GM19438 (cell line): ENCODE data around the gene RGS19.

Source experiments
- ATAC-seq: cut with Tn5 transposase; IDR thresholded peaks from one replicate; pipeline ENCODE4 v1.9.1; 2021; ENCODE audit warnings: low read depth; ENCODE audit not compliant: unreplicated experiment

Gene RGS19

DNA sequence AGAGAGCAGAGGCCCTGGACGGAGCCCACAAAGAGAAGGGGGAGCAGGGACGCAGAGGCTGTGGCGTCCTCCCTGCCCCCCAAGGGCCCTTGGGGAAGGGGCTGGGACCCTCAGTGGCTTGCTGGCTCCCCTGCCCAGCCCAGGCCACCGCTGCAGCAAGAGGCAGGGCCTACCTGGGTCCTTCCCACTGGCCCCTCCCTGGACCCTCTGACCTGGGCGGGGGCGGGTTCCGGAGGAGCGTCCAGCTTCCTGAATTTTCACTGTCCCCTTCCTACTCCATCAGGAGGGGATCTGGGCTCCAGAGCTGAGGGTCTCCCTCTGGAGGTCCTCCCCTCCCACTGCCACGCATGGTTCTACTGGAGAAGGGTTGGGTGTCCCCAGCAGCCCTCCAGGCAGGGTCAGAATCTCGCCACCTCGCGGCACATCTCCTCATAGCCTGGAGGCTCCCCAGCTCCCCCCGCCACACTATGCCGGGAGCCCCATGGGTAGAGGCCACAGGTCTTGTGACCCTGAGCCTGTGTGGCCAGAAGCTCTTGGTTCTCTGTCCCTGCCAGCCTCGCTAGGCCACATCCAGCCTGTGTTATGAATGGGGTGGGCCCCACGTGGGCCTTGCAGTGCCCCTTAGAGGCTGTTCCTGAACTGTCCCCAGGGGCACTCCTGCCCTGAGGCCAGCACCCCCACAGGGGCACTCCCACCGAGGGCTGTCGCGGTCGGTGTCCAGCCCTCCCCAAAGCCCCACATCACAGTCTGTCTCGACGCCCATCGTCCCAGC is 28.9 kb downstream of the RGS19 start:
- ATAC-seq, result no peak

DNA sequence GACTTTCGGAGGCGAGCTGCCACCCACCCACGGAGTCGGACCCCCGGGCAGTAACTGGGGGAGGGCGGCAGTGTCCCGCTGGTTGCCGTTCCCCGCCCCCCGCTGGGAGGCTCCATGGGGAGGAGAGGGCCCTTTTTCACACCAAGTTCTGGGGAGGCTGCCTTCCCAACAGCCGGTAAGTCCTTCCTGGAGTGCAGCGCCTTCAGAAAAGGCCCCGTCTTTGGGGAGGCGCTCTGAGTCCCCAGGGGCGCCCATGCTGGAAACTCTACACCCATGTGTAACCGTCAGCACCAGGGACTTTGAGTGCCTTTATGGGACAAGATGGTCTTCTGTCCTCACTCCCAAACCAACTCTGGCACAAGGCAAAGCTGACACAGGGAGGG is 29.4 kb downstream of the RGS19 start:
- ATAC-seq, result no peak

DNA sequence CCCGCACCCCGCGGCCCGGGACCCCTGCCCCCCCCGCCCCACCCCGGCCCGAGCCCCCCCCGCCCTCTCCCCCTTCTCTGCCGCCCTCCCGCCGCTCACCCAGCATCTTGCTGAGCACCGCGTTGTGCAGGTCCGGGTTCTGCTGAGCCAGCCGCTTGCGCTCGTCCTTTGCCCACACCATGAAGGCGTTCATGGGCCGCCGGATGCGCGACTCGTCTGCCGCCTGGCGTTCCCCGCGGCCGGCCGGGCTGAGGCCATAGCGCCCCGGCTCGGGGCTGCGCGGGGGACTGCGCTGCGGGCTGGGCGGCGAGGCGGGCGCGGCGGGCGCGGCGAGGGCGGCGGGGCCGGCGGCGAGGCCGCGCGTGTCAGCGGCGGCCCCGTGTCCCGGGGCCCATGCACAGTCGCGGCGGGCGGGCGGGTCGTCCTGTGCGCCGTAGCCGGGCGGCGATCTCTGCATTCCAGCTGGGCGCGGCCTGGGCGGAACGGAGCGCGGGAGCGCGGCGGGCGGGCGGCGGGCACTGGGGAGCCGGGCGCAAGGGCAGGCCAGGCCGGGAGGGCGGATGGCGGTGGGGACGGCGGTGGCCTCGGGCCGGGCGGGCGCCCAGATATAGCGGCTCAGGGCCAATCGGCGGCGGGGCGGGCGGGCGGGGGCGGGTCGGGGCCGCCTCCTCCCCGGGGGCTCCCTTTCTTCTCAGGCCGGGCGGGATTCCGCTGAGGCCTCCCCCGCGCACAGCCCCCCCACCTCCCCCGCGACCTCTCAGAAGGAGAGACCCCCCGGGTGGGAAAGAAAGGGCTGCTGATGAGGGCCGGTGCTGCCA is 30.0 kb downstream of the RGS19 start, which contains the start of gene SOX18:
SOX18 (minus strand) TSS at position 580 of the 818 bp plus-strand sequence; CDS start at position 457, 123 bp downstream.
- no peak for ATAC-seq

DNA sequence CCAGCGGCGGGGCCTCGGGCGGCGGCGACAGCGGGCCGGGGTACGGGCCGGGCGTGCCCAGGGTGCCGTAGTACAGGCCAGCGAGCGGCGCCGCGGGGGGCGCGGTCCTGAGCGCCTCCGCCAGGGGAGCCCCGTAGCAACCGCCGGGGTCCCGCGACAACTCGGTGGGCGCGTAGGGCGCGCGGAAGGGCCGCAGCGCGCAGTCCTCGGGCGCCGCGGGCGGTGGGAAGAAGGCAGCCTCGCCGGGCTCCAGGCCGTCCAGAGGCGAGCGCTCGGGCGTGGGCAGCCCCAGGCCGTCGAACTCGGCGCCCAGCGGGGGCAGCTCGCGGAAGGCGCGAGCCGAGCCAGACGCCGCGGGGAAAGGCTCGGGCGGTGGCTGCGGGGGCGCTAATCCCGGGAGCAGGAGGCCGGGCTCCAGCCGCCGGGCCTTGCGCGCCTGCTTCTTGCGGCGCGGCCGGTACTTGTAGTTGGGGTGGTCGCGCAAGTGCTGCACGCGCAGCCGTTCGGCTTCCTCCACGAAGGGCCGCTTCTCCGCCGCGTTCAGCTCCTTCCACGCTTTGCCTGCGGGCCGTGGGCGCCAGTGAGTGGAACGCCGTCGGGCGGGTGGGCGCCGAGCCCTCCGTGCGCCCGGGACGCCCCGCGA is 30.8 kb downstream of the RGS19 start:
- no peak for ATAC-seq

DNA sequence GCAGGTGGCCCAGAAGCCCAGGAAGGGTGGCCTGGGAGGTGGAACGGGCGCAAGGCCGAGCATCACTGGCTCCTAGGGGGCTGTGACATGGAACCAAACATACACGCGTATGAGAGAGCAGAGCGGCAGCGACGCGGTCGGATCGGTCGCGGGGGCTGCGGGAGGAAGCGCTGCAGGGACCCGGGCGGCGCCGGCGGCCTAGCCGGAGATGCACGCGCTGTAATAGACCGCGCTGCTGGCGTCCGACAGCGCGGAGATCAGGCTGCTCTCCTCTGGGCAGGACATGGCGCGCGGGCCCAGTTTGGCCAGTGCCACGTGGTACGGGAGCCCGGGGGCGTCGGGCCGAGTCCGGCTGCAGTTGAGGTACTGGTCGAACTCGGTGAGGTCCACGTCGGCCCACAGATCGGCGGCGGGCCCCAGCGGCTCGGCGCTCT is 31.3 kb downstream of the RGS19 start:
- no peak for ATAC-seq

DNA sequence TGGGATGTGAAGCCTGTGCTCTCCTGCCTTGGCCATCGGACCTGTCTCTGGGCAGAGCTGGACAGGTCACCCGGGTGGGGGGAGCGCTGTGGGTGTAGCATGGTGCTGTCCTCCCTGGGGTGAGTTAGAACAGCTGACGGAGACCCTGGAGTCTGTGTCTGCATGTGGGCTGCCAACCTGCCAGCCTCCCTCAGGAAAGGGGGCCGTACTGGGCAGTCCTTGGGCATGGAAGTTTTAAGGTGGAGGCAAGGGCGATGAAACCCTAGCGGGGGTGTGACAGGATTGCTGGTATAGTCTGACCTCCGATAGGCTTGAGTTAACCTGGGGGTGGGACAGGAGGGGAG is 32.3 kb downstream of the RGS19 start:
- ATAC-seq, result no peak

DNA sequence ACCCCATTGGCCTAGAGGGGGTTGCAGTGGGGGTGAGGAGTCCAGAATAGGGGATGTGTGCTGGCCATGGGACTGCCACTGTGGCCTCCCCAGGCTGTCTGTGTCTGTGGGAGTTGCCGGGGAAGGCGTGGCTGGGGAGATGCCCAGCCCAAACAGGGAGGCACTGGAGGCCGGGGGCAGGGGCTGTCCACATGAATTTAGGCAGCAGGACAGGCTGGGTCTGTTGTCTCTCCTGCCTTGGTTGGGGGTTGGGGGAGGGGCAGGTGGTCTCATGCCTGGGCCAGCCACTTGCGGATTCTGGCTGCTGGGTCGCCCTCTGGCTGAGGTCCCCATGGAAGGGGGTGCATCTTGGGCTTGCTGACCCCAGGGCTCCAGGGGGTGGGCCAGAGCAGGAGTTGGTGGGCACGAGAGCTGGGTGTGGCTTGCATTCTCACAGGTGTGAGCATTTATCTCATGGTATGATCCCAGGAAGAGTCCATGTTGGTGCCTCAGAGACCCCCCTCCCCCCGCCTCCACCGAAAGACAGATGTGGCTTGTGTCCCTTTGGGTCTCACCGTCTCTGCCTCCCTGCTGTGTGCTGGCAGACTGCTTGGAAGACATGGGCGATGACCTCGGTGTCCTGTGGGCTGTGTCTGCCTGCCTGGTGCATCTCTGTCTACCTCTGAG is 33.8 kb downstream of the RGS19 start:
- ATAC-seq, result no peak

DNA sequence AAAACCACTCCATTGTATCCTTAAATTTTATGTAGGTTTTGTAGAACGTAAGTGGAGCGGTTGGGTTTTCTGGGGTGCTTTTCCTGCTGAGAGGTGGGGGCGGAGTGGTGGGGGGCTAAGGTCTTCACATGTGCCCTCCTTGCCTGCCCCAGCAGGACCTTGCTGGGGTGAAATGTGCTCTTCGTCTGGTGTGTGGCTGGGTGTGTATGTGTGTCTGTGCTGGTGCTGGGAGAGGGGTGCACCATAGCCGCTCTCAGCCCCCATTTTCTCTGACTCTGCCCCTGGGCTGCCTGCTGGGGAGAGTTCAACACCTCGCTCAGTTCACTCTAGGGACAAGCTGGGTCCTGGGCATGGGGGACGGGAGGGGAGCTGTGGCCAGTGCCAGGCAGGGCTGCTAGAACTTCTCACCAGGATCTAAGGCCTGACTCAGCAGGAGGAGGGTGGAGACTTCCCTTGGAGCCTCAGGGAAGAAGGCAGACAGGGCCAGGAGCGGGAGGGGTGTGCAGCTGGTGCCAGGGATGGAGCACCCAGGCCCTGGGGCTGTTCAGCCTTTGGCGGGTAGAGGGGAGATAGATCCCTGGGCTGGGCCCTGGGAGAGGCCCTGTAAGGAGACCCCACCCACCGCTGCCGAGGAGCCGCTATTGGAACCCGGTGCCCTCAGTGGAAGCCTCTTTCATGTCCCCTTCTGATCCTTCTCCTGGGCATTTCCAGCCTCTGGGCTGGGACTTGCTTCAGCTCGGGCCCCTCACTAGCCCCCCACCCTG is 34.7 kb downstream of the RGS19 start:
- ATAC-seq, result no peak

DNA sequence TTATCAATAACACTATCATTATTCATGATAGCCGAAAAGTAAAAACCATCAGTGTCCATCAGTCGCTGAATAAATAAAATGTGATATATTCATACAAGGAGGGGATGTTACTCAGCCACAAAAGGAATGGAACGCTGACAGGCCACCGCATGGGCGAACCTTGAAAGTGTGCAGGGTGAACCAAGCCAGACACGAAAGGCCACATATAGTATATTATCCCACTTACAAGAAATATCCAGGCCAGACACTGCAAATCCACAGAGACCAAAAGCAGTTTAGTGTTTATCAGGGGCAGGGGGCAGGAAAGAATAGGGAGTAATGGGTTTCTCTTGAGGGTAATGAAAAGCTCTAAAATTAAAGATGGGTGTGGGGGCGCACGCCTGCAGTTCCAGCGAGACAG is 35.5 kb downstream of the RGS19 start:
- ATAC-seq, result no peak

DNA sequence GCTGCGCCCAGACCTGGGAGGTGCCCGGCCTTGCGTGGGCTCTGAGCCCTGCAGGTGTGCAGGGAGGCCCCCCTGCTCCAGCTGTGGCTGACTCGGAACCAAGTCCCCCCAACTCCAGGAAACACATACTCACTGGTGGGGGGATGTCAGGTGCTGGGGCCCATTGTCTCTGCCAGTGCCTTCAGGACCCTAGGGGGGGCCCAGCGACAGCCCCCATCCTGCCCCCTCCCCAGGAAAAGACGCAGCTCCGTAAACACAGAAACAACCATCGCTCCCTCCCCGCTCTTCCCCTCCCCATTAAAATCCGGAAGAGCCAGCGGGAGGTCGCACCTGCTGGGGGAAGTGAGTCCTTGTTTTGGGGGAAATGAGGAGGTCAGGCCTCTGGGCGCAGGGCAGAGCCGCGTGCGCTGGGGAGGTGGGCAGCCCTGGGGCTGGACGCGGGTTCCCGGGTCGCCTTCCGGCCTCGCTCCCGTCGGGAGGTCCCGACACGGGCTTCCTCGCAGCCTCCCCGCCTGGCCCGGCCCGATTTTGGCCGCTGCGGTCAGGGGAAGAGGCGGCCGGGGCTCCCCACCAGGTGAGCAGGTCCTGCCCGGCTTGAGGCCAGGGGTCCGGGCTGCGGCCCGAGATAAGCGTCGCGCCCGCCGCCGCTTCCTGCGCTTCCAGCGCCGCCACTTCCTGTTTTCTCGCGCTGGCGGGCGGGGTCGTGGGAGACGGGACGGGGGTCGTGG is 37.1 kb downstream of the RGS19 start:
- ATAC-seq, result no peak

DNA sequence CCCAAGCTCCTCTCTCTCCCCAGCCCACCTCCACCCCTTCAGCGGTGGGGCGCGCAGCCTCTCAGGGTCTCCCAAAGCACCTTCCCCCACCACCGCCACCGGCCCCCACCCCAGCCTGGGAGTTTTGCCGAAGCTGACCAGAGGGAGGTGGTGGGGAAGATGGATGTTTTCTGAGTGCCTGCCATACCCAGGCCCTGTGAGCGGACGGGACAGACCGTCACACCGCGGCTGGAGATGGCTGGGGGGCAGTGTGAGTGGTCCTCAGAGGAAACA is 37.6 kb downstream of the RGS19 start:
- ATAC-seq, result no peak

DNA sequence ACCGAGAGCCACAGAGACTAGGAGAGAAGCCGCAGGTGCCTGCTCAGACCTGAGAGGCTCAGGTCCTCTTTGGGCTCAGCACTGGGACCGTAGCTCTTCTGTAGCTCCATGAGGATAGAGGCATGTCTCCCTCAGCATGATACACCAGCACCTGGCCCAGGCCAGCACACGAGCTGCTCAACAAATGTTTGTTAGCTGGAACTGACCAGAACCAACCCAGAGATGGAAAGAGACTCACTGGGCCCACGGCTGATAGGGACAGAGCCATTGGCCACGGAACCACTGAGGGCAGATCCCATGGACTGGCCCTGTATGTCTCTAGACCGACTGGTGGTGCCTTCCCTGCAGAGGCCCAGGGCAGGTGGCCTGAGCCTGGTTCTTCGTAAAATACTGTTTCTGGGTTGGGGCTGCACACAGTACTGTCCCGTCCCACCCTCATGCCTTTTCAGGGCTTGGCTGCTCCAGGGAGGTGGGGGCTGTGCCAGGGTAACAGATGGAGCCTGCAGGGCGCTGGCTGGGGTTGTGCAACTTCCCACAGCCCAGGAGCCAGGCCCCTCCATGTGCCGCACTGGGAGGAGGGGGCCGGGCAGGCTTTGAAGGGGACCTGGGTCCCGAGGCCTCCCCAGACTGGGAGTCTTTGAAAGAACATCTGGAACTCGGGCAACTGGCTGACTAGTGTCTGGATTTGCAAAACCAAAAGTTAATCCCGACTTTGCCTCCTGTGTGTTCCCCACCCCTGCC is 38.1 kb downstream of the RGS19 start:
- no peak for ATAC-seq

DNA sequence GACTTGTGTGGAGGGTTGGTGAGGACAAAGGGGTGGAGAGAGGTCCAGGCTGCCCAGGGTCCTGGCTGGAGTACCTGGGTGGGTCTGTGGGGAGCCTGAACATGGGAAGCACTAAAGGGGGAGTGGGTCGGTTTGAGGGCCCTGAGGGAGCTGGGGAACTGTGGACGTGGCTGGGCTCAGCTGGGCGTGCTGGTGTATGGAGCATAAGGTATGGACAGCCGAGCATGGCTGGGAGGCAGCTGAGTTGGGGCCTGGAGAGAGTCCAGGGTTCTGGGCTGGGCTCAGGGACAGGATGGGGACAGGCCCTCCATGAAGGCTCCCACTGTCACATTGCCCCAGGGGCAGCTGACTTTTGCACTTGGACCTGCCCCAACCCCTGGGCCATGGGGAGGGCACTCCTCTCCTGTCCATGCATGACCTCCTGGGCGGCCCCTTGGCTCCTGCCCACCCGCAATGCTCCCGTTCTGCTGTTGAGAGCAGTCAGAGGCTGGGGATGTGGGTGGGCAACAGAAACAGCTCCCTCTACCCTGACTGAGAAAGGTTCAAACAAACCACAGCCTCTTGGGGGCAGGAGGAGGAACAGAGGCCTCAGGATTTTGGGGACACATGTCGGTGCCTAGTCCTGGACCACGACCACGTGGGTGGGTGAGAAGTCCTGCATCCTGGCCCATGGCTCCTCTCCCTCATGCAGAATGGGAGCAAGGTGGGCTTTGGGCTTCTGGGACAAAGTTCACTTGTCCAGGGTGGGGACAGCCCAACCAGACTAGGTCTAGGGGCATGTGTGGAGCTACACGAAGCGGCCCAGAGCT is 38.9 kb downstream of the RGS19 start:
- ATAC-seq, result no peak

DNA sequence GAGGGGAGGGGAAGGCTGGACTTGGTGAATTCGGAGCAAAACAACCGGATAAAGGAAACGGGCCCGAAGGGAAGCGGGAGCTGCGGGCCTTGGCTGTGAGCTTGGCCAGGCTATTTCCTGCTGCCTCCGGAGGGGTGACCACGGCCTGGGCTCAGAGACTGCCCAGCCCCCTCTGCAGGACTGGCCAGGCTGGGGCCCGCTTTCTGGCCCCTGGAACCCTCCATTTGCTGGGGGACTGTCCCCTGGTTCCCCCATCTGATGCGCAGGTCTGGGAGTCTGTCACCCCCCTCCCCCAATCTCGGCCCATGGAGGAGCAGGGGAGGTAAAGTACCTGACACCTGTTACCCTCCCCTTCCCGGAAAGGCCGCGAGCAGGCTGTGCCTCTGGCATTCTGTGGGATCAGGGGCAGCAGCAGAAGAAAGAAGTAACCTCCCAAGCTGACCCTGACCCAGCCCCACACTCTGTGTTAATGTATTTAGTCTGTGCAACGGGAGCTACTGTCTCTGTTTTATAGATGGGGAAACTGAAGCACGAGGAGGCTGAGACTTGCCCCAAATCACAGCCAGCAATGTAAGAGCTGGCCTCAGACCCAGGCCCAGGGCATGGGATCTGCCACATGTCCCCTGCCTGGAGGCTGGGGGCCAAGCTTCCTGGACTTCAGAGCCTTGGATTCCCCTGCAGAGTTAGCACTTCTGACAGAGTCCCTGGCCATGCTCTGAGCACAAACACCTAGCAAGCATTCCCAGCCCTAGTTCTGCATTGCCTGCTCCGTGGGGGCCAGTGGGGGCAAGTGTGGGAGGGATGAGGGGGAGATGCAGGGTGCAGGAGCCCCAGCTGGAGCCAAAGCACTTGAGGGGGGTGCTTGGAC is 39.8 kb downstream of the RGS19 start:
- no peak for ATAC-seq

DNA sequence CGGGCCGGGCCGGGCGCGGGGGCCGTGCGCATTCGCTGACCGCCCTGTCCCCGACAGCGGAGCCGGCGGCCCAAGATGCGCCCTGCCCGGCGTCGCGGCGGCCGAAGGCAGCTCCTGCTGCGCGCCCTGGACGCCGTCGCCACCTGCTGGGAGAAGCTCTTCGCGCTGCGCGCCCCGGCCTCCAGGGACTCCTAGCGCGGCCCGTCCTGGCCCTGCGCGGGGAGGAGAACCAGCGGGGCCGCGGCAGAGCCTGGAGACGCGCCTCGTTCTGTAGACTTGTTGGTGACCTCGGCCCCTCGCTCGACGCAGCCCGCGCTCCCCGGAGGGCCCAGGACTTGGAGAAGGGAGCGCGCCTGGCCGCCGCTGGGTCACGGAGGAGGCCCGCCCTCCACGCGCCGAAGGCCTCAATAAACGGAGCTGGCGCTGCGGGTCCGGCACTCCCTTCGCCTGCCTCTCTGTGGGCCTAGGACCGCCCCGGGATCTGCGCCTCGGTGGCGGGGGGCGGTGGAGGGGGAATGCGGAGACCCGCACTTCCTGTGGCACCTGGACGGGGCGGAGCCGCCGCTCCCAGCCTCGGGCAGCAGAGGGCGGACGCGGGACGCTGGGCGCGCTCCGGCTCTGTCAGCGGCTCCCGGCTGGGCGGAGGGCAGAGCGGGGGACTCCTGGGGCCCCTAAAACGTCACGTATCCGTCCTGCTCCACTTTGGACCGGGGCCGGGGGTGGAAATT is 40.6 kb downstream of the RGS19 start:
- peak; percentile 61 for ATAC-seq

DNA sequence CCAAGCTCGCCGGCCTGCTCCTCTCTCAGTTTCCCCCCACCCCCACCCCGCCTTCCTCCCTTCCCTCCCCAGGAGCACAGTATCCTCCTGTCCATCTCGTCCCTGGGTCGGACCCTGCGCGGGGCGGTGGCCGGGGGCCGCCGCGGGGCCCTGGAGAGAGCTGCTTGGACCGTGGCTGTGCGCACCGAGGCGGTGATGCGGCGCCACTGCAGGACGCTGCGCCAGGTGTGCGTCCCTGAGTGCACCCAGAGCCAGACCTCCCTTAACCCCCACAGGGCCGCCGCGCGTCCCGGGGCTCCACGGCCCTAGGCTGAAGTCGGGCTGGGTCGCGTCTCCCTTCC is 41.1 kb downstream of the RGS19 start:
- ATAC-seq, result peak; percentile 40
